CD4-positive, alpha-beta T cell (primary cell): ENCODE data around the gene EPHA4. TPM values are rescaled to one million over a fixed set of nuclear protein-coding genes. Genes with fewer than 3 reads are reported as not detected.

Experiments used
- ATAC-seq: fragments of 200-7000 bp; cut with Tn5 transposase; one replicate; pipeline ENCODE4 v1.10.0; 2022; ENCODE audit warnings: mild to moderate bottlenecking; ENCODE audit not compliant: poor library complexity
- CTCF ChIA-PET: fragments of 350-600 bp; sonication (Branson Sonifier 250); formaldehyde crosslinking; loops from one replicate; lab custom pipeline; 2021; ENCODE audit warnings: antibody characterized with exemption, inconsistent platforms; lab: Charles Lee
- POLR2A ChIA-PET: fragments of 350-600 bp; sonication (Branson Sonifier 250); formaldehyde crosslinking; loops from one replicate; lab custom pipeline; 2021; ENCODE audit warnings: antibody characterized with exemption, inconsistent platforms; lab: Charles Lee
- DNase-seq, 14 experiments: peaks; one replicate each; pipeline ENCODE4 v3.0.0-alpha.2; 2013 to 2020; ENCODE audit warnings: mixed read lengths in 2 of 14
- H3K27ac ChIP-seq, 2 donors: one replicate each; pipeline versions ENCODE4 v1.5.1 to v1.7.0; 2013; ENCODE audit warnings: low read length in 2 of 2, low read depth in 1 of 2, mild to moderate bottlenecking in 1 of 2
- H3K27me3 ChIP-seq, 2 experiments: 1 replicate in 1 of 2; 2 replicates in 1 of 2; pipeline versions ENCODE4 v1.6.1 to v1.7.0; 2013; ENCODE audit warnings: low read length in 2 of 2, control low read depth in 1 of 2, mild to moderate bottlenecking in 1 of 2, moderate library complexity in 1 of 2; ENCODE audit not compliant: insufficient read depth in 2 of 2, control insufficient read depth in 1 of 2
- H3K36me3 ChIP-seq: one replicate; pipeline ENCODE4 v1.6.1; 2013; ENCODE audit warnings: low read length, control low read depth; ENCODE audit not compliant: insufficient read depth
- H3K4me1 ChIP-seq: one replicate; pipeline ENCODE4 v1.6.1; 2013; ENCODE audit warnings: low read length, control low read depth; ENCODE audit not compliant: insufficient read depth
- H3K4me3 ChIP-seq: one replicate; pipeline ENCODE4 v1.5.1; 2013; ENCODE audit warnings: mild to moderate bottlenecking, low read length, moderate library complexity
- H3K9me3 ChIP-seq, 2 experiments: 1 replicate in 1 of 2; 2 replicates in 1 of 2; pipeline versions ENCODE4 v1.6.1 to v1.7.0; 2013; ENCODE audit warnings: low read length in 2 of 2, mild to moderate bottlenecking in 2 of 2, control low read depth in 1 of 2, moderate library complexity in 1 of 2; ENCODE audit not compliant: control insufficient read depth in 1 of 2, insufficient read depth in 1 of 2
- H3K27ac Mint-ChIP-seq: one replicate; pipeline ENCODE4 v1.8.0; 2020; ENCODE audit warnings: mixed read lengths
- H3K27me3 Mint-ChIP-seq: one replicate; pipeline ENCODE4 v1.8.0; 2021; ENCODE audit warnings: mixed read lengths
- H3K36me3 Mint-ChIP-seq: one replicate; pipeline ENCODE4 v1.8.0; 2021; ENCODE audit warnings: low read depth, mixed read lengths
- H3K4me1 Mint-ChIP-seq: one replicate; pipeline ENCODE4 v1.8.0; 2021; ENCODE audit warnings: low read depth, mixed read lengths
- H3K4me3 Mint-ChIP-seq: one replicate; pipeline ENCODE4 v1.8.0; 2020; ENCODE audit warnings: mild to moderate bottlenecking, mixed read lengths
- H3K9me3 Mint-ChIP-seq: one replicate; pipeline ENCODE4 v1.8.0; 2020; ENCODE audit warnings: mixed read lengths
- intact Hi-C, 2 experiments: fragments of 100-400 bp; cut with DNase I in 1 of 2; cut with micrococcal nuclease in 1 of 2; formaldehyde crosslinking; loops; one replicate each; pipeline versions ENCODE4 v1.15.1 to v1.9.0; 2023 to 2025; cut with DNase I, micrococcal nuclease
- total RNA-seq, 174 experiments: library from RNA in 2 of 174; stranded (reverse) in 2 of 174; gene quantifications; one replicate each; pipeline ENCODE4 v1.2.3 and lab custom pipeline; 2021 to 2026
- TF ChIP-seq, protein P1 (sequence below): fragments of 200-600 bp; IDR thresholded peaks from one replicate; pipeline ENCODE4 v1.8.0; 2022; ENCODE audit warnings: antibody characterized with exemption, mild to moderate bottlenecking

Gene EPHA4
- total RNA-seq, 2 experiments from 2014 or later, result 85.7 to 86.5 TPM

GRCh38 chr2:221455214-221455613 is 116.9 kb downstream of the EPHA4 start:
- Mint-ChIP-seq H3K4me3 (no peak overlapping the region), H3K27me3 (no peaks in the 10 kb centered on the region), H3K4me1 (peaks cover 4% of the 10 kb centered on the region), H3K27ac (no peak overlapping the region), H3K36me3 (peaks cover 40% of the 10 kb centered on the region), H3K9me3 (no peaks in the 10 kb centered on the region)
- no peaks in the 10 kb centered on the region for H3K27me3 ChIP-seq
- intact Hi-C loops, result no loop called here
- DNase-seq (no peak), ATAC-seq (no peak)
- no peaks in the 10 kb centered on the region for H3K4me1 ChIP-seq
- ChIA-PET CTCF (no interaction called here), POLR2A (interaction anchor here (1.6 kb wide), 1 partner anchor 10 kb away, joined by 6 read pairs; no protein-coding TSS in a partner anchor)
- TF ChIP-seq, protein P1, sequence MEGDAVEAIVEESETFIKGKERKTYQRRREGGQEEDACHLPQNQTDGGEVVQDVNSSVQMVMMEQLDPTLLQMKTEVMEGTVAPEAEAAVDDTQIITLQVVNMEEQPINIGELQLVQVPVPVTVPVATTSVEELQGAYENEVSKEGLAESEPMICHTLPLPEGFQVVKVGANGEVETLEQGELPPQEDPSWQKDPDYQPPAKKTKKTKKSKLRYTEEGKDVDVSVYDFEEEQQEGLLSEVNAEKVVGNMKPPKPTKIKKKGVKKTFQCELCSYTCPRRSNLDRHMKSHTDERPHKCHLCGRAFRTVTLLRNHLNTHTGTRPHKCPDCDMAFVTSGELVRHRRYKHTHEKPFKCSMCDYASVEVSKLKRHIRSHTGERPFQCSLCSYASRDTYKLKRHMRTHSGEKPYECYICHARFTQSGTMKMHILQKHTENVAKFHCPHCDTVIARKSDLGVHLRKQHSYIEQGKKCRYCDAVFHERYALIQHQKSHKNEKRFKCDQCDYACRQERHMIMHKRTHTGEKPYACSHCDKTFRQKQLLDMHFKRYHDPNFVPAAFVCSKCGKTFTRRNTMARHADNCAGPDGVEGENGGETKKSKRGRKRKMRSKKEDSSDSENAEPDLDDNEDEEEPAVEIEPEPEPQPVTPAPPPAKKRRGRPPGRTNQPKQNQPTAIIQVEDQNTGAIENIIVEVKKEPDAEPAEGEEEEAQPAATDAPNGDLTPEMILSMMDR, result no peak
- no peak overlapping the region for H3K27ac ChIP-seq
- no peaks in the 10 kb centered on the region for H3K9me3 ChIP-seq
- no peak overlapping the region for H3K4me3 ChIP-seq
- peaks cover 21% of the 10 kb centered on the region for H3K36me3 ChIP-seq

- Histone ChIP-seq H3K9me3 (no peaks in the 10 kb centered on the region), H3K27me3 (no peaks in the 10 kb centered on the region), H3K36me3 (peaks cover 21% of the 10 kb centered on the region), H3K4me1 (no peaks in the 10 kb centered on the region), H3K27ac (no peak overlapping the region), H3K4me3 (no peak overlapping the region)
- TF ChIP-seq, protein P1, result no peak
- POLR2A ChIA-PET, result no interaction called here
- Mint-ChIP-seq H3K9me3 (no peaks in the 10 kb centered on the region), H3K36me3 (peaks cover 45% of the 10 kb centered on the region), H3K27me3 (no peaks in the 10 kb centered on the region), H3K27ac (no peak overlapping the region), H3K4me1 (no peaks in the 10 kb centered on the region), H3K4me3 (no peak overlapping the region)
- ATAC-seq (no peak), DNase-seq (no peak)
- CTCF ChIA-PET, result no interaction called here
- intact Hi-C loops, result no loop called here
Measured at GRCh38 chr2:221454459-221455105, 117.5 kb downstream of the EPHA4 start.

GRCh38 chr2:221451862-221452788 is 120.0 kb downstream of the EPHA4 start:
- no peak overlapping the region for H3K27ac Mint-ChIP-seq
- ATAC-seq, result no peak
- H3K36me3 Mint-ChIP-seq, result peaks cover 49% of the 10 kb centered on the region
- ChIA-PET POLR2A (interaction anchor here (1.2 kb wide), 1 partner anchor 67 kb away, joined by 3 read pairs; no protein-coding TSS in a partner anchor), CTCF (no interaction called here)
- intact Hi-C loops, result no loop called here
- H3K9me3 Mint-ChIP-seq, result no peaks in the 10 kb centered on the region
- TF ChIP-seq, protein P1, result no peak
- no peak overlapping the region for H3K4me3 Mint-ChIP-seq
- no peaks in the 10 kb centered on the region for H3K27me3 ChIP-seq
- H3K27ac ChIP-seq, result no peak overlapping the region
- no peaks in the 10 kb centered on the region for H3K27me3 Mint-ChIP-seq
- no peaks in the 10 kb centered on the region for H3K4me1 ChIP-seq
- no peak overlapping the region for H3K4me3 ChIP-seq
- peaks cover 19% of the 10 kb centered on the region for H3K36me3 ChIP-seq
- no peaks in the 10 kb centered on the region for H3K4me1 Mint-ChIP-seq
- DNase-seq, result no peak
- H3K9me3 ChIP-seq, result no peaks in the 10 kb centered on the region
